HG03460 (cell line): Measurements from ENCODE around the gene MEP1B.

Source experiments
- ATAC-seq: cut with Tn5 transposase; IDR thresholded peaks from one replicate; pipeline ENCODE4 v1.9.1; 2021; ENCODE audit not compliant: unreplicated experiment

The MEP1B gene

DNA sequence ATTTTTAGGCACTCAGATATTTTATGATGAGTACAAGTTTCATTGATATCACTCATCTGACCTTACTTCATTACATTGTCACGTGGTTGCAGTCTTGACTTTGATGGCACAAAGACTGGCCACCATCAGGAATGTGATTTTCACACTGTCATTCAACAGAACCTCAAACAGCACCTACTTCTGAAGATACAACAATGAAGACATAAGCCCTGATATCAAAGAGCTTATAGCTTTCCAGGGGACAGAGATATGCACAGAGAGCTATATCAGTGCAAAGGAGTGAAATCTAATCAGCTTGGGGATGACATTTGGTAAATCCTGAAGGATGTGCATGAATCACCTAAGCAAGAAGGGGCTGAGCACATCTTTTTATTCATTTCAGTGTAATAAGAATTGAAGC, 72.3 kb downstream of the MEP1B start:
- ATAC-seq, result no peak

DNA sequence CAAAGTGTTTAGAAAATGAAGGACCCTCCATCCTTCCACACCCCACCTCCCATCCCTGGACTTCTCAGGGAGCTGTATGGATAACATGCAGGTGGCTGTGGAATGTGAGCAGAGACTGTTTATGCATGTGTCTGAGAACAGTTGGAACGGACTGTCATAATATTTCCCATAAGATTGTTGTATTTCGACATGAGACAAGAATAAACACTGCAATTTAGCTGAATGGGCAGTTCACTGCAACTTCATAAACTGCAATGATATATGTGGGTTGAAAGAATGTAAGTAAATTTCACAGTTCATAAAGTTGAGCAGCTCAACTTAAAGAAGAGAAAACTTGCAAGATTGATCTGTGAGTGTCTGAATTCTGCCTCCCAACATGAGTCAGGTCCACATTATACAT, 74.6 kb downstream of the MEP1B start:
- ATAC-seq, result no peak

DNA sequence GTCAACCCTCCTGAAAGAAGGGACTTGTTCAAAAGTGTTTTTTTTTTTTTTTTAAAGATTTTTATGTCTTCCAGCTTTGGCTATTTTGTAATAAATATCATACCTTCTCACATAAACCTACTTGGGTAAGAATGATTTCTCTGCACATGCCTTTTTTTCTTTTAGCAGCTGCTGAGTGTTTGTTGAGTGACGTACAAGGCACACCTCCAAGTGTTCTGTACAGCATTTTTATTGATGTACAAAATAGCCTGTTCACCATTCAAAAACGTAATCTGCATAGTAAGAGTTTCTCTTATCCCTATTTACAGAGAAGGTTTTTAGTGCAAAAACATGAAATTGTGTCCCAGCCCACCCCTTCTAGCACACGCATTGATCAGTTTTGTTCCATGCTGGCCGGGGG, 77.6 kb downstream of the MEP1B start:
- ATAC-seq, result no peak
